Uterus (tissue), 2 donors: ENCODE results near the gene PALD1.

ENCODE experiments used
- POLR2A ChIP-seq, 2 donors: fragments of 450-650 bp; IDR thresholded peaks; one replicate each; pipeline ENCODE4 v1.6.1; 2016; ENCODE audit warnings: antibody characterized with exemption in 2 of 2, mild to moderate bottlenecking in 1 of 2, moderate library complexity in 1 of 2
- TF ChIP-seq, protein P1 (sequence below), 4 experiments: fragments of 200-600 bp in 2 of 4; fragments of 450-650 bp in 2 of 4; sonication (generic) in 2 of 4; IDR thresholded peaks; one replicate each; pipeline ENCODE4 v1.5.1; 2016 to 2019; ENCODE audit warnings: antibody characterized with exemption in 4 of 4, mild to moderate bottlenecking in 2 of 4, moderate library complexity in 1 of 4

DNA sequence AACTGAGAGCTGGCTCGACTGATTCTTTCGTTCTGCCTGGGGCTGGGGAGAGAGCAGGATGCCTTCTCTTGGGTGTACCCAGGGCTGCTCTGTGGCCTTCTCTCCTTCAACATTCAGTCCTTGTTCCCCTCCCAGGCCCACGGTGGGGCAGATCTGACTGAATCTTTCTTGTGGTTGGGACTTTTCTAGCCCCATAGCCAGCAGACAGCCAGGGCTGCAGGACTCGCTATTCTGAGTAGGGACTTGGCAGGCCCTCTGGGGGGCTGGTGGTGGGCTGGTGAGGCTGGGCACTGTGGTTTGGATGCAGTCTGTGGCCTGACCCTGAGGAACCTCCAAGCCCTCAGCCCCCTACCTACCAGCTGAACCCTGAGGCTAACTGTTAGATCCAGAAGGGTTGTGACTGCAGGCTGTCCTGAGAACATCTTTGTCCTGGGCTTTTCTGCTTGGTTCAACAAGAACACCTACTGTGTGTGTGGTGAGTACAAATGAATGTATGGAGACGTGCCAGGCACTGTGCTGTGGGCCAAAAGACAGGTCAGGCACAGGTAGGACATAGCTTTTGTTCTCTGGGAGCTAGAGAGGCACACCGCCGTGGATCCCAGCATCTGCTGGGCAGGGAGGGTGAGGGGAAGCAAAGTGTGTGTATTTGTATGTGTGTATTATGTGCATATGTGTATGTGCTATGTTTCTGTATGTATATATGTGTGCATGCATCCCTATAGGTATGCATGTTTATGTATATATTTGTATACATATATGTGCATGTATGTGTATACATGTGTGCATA is 2.1 kb upstream of the PALD1 start:
- TF ChIP-seq, protein P1, sequence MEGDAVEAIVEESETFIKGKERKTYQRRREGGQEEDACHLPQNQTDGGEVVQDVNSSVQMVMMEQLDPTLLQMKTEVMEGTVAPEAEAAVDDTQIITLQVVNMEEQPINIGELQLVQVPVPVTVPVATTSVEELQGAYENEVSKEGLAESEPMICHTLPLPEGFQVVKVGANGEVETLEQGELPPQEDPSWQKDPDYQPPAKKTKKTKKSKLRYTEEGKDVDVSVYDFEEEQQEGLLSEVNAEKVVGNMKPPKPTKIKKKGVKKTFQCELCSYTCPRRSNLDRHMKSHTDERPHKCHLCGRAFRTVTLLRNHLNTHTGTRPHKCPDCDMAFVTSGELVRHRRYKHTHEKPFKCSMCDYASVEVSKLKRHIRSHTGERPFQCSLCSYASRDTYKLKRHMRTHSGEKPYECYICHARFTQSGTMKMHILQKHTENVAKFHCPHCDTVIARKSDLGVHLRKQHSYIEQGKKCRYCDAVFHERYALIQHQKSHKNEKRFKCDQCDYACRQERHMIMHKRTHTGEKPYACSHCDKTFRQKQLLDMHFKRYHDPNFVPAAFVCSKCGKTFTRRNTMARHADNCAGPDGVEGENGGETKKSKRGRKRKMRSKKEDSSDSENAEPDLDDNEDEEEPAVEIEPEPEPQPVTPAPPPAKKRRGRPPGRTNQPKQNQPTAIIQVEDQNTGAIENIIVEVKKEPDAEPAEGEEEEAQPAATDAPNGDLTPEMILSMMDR (IDR thresholded peaks at IDR 0.05): no peak
- TF ChIP-seq POLR2A (IDR thresholded peaks at IDR 0.05): no peak
